GM19438 (cell line): ENCODE data around the gene TBC1D23.
A peak's percentile ranks its signal among the peaks of the same experiment; 100 is the strongest.
"Not testable (repeated sequence)": the region's sequence is repeated elsewhere in the genome, so short reads cannot be mapped to it uniquely, and the experiment has no call there.

ENCODE experiments used
- ATAC-seq: cut with Tn5 transposase; IDR thresholded peaks from one replicate; pipeline ENCODE4 v1.9.1; 2021; ENCODE audit warnings: low read depth; ENCODE audit not compliant: unreplicated experiment

TBC1D23 gene

DNA sequence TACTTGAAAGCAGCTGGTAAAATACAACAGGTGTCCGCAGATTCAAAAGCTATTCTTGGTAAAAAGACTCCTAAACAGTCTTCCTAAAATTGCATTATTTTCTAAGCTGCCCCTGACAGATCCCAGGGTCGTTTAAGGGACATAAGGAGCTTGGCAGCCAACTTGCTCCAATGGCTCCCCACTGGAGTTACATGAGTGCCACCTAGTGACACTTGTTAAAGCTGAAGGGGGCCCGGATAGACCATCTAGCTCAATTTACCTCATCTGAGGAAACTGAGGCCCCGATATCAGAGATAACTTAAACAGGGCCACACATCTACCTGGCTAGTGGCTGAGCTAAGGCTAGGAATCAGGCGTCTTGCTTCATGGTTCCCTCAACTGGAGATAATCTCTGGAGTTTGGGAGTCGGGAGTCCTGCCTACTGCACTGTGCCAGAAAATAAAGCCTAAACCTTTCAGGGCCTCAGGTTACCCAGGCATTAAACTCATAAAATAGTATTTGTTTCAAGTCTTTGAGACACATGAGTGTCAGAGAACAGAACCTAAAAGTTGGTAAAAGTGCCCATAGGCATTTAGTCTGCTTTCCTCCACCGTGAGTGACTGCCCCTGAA, 6.5 kb upstream of the TBC1D23 start:
- ATAC-seq = peak; percentile 81

DNA sequence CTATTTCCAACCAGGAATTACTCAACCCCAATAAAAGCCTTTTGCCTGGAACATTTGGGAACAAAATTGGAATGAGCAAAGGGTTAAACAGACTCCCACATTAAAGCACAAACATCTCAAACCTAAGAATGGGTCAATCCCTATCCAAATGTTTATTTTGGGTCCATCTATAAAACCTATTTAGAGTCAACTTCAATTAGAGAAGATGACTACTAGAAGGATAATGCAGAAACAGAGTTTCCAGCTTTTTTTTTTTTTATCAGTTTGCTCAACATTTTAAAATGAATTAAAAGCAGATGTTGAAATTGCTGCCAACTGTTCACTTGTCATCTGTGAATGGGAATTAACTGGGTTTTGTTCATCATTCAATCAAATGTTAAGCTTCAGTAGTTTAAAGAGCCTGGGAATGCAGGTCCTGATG, 4.1 kb upstream of the TBC1D23 start:
- ATAC-seq = no peak

DNA sequence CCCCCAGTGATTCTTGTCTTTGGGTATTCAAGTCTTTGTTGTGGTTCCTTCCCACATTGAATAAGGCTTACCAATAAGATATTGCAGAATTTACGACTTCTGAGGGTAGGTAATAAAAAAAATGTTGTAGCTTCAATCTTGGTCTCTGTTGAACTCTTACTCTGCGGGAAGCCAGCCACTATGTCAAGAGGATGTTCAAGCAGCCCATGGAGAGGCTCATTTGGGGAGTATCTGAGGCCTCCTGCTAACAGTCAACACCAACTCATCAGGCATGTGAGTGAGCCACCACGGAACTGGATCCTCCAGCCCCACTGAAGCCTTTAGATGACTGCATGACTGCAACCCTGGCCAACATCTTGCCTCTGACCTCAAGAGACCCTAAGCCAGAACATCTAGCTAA, 3.2 kb upstream of the TBC1D23 start:
- no peak for ATAC-seq

- ATAC-seq = no peak
Measured at GRCh38 chr3:100260081-100260684, 609 bp upstream of the TBC1D23 start.

DNA sequence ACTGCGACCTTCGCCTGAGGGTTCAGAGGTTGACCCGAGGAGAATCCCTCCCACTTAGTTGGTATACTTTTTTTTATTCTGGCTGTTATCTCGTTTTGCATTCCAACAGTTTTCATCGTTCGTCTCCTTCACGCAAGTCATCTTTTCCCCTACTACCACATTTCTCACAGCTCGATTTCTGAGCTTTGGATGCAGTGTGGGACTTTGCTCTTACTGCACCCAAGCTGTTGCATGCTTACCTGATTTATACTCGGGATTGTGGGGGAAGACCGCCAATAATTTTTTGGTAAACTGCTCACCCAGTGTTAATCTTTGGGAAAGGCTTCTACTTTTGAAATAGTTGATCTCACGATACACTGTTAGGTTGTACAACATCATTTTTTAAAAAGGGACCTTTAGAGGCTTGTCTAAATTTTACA, 702 bp downstream of the TBC1D23 start:
- ATAC-seq = no peak

GRCh38 chr3:100262925-100263324, 2.1 kb downstream of the TBC1D23 start:
- ATAC-seq = not testable (repeated sequence)

GRCh38 chr3:100263583-100263982, 2.8 kb downstream of the TBC1D23 start:
- no peak for ATAC-seq

DNA sequence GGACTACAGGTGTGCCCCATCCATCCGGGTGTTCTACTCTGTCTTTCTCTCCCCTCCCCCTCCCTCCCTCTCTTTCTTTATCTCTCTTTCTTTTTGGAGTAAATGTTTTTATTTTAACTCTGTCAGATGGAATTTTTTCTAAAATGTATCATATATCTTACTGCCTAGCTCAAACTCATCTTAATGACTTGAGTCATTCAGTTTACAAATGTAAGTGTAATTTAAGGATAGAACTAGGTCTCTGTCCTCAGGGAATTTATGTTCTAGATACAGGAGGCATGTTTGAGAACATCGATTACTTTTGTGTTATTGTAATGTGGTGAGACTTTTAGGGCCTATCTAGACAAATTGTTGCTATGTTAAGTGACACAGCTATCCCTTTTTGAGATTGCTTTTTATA, 3.5 kb downstream of the TBC1D23 start:
- no peak for ATAC-seq

DNA sequence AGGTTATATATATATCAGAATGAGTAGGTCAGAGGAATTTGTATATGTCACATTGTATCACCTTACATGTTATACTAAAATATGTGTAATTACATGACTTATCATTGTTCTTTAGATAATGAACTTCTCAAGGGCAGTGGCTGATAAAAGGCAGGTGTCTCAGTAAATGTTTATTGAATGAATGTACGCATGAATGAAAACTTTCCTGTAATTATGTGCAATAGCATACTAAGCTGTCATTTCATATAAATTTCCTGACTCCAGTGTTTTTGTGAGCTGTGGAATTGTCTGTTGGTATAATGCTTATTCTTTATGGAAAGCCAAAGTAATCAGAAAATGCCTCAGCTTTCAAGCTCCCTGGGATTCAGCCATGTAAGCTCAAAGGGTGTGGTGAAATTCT, 4.2 kb downstream of the TBC1D23 start:
- ATAC-seq = no peak

DNA sequence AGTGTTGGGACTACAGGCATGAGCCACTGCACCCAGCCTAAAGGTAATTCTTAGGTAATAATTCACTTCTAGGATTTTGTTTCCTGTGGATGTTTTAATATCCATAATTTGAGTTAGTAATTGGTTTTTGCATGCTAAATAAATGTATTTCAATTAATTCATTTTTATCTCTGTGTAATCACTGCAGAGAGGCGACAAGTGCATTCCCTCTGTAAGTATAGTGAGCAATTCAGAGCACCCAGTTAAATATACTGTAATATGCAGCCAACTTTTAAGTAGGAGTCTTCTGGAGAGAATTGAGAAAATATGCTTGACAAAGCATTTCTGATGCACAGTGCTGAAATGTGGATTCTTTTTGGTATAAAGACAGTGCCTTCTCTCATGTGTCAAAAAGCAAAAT, 5.7 kb downstream of the TBC1D23 start:
- ATAC-seq = no peak

DNA sequence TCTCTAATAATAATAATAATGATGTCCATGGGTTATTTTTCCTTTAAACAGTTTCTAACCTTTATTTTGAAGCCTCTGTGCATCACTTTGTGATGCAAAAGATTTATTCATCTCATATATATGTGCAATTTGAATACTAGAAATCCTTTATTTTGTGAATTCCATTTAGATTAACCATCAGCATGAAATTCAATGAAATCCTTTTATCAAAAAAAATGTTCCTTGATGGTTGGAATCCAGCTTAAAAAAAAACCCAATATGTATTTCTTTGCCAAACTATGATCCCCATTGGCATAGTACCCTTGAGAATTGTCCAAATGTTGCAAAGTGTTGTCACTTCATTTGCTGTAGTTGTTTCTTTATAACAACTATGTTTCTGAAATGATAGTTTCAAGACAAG, 7.4 kb downstream of the TBC1D23 start:
- no peak for ATAC-seq

- no peak for ATAC-seq
Measured at GRCh38 chr3:100269001-100269400, 8.2 kb downstream of the TBC1D23 start.

- no peak for ATAC-seq
Measured at GRCh38 chr3:100269410-100270214, 8.8 kb downstream of the TBC1D23 start.

DNA sequence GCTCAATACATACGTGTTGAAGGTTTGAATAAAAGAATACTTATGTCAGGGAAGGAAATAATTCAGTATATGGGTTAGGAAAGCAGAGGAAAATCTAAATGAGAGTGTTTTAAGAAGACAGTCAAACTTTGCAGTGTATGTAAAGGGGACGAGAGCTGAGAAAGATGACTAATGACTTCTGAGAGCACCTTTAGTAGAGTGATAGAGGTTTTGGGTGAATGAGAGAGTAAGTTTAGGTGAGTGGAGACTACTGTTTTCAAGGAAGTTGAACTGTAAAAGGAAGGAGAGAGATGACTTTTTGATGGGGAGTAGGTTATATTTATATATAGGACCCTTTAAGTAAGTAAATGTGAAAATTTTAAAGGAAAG, 9.4 kb downstream of the TBC1D23 start:
- ATAC-seq = no peak

DNA sequence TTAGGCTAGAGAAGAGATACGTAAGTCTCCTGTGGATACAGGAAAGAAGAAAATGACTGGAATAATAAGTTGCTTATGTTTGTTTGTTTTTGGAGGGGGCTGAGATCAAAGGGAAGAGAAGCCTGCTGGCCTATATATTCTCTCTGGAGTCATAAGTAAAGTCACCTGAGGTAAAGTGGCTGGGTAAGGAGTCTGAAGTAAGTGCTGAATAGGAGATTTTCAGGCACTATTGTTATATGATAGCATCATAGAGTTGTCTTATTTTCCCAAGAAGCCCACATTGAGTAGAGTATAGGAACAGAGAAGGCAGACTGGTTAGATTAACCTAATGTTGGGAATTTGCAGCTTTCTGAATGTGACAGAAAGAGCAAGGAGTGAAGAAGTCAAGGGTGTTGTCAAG, 10.7 kb downstream of the TBC1D23 start:
- no peak for ATAC-seq

DNA sequence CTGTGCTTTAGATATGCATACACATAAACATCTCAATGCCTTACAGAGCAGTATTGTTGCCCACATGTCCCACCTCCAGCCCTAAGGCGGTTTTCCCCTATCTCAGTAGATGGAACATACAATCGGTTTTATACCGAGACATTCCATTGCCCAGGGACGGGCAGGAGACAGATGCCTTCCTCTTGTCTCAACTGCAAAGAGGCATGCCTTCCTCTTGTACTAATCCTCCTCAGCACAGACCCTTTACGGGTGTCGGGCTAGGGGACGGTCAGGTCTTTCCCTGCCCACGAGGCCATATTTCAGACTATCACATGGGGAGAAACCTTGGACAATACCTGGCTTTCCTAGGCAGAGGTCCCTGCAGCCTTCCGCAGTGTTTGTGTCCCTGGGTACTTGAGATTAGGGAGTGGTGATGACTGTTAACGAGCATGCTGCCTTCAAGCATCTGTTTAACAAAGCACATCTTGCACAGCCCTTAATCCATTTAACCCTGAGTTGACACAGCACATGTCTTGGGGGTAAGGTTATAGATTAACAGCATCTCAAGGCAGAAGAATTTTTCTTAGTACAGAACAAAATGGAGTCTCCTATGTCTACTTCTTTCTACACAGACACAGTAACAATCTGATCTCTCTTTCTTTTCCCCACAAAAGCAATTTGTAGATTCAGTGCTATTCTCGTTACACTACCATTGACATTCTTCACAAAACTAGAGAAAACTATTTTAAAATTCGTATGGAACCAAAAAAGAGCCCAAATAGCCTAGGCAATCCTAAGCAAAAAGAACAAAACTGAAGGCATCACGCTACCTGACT, 12.2 kb downstream of the TBC1D23 start:
- ATAC-seq = not testable (repeated sequence)

- no peak for ATAC-seq
Measured at GRCh38 chr3:100274361-100274760, 13.6 kb downstream of the TBC1D23 start.

DNA sequence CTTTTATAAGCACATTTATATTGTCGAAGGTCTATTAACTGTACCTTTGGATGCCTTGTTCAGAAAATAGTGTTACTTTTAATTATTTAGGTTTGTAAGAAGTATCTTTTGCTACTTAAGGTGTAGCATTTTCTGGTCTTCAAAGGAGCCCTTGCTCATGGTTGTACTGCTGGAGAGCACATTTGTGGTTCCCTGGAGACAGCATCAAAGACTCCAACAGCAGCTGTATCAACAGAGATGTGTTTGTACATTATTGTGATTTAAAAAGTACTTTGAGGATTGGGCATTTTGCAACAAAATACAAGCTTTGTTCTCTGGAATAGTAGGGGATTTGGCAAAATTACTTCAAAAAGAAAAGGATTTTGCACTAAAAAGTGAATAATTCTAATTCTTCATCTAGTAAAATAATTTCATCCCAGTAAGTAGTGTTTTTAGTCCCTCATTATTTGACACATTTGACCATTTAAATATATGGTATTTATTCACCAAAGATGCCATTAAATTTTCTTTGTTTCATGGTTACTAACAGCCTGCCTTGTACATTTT, 16.5 kb downstream of the TBC1D23 start:
- ATAC-seq = no peak

DNA sequence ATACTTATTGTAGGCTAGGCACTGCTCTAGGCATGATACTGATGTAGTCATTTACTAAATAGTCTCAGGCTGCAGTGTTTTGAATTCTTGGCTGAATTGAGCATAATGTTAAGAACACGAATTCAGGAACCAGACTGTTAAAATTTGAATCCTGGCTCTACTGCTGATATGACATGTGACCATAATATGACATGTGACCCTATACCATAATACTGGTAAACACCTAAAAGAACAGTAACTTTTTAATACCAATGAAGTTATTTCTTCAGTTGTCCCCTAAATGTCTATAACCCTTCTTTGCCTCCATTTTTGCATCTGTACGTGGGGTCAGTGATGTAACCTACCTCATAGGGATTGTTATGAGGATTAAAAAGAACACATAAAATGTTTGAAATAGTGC, 18.1 kb downstream of the TBC1D23 start:
- no peak for ATAC-seq

DNA sequence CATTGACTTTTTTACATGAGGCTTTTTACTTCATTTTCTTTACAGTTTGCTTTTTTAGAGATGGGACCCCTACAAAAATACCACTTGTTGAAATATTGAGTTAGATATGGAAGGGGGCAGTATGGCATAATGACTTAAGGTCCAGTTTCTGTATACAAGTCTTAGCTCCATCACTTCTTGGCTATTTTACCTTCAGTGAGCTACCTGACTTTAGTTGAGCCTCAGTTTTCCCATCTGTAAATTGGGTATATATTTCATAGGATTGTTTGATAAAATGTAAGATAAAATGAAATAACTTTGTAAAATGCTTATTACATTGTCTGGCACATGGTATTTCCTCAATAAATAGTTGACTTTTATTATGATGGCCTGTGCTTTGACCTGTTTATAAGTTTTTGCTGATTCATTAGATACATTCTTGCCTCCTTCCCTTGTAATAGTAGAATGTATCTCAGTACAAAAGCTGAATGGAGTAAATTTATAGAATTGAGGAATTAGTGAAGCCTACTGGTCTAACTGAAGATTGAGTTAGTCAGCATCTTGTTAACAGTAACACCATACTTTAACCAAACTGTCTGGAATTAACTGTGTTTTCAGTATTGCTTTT, 27.6 kb downstream of the TBC1D23 start:
- no peak for ATAC-seq
